OCI-LY7 (cell line): ENCODE results near the gene SMYD3.

Experiments used
- EZH2phosphoT487 ChIP-seq: fragments of 200-600 bp; sonication (generic); IDR thresholded peaks from 2 replicates; pipeline ENCODE4 v1.6.1; 2018; ENCODE audit warnings: low read depth, borderline replicate concordance, mild to moderate bottlenecking, mixed run types, antibody characterized with exemption, low read length, moderate library complexity, mixed read lengths
- TF ChIP-seq, protein P1 (sequence below): fragments of 200-600 bp; sonication (generic); conservative IDR thresholded peaks from 2 replicates; pipeline ENCODE4 v1.5.1; 2014; ENCODE audit warnings: mild to moderate bottlenecking, antibody characterized with exemption, low read length, moderate library complexity, mixed read lengths

DNA sequence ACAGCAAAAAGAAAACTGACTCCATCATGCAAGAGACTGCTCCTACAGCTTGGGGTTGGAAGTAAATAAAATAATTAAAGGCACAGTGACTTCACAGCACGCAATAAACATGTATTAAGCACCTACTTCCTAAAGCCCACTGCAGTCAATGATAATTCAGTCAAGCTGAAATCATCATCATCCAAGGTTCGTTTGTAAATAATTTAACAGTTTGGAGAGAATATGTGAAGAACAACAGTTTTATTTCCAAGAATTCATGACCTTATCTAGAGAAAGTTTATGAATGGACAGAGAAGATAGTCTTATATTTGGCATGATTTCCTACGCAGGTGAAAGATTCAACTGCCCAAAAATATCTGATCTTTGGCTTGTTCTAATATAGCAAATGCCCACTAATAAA, 86.8 kb downstream of the SMYD3 start:
- TF ChIP-seq, protein P1, sequence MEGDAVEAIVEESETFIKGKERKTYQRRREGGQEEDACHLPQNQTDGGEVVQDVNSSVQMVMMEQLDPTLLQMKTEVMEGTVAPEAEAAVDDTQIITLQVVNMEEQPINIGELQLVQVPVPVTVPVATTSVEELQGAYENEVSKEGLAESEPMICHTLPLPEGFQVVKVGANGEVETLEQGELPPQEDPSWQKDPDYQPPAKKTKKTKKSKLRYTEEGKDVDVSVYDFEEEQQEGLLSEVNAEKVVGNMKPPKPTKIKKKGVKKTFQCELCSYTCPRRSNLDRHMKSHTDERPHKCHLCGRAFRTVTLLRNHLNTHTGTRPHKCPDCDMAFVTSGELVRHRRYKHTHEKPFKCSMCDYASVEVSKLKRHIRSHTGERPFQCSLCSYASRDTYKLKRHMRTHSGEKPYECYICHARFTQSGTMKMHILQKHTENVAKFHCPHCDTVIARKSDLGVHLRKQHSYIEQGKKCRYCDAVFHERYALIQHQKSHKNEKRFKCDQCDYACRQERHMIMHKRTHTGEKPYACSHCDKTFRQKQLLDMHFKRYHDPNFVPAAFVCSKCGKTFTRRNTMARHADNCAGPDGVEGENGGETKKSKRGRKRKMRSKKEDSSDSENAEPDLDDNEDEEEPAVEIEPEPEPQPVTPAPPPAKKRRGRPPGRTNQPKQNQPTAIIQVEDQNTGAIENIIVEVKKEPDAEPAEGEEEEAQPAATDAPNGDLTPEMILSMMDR, result no peak
- no peak for TF ChIP-seq EZH2phosphoT487
